GM18868 (cell line): ENCODE measurements around the gene LRRC56.
"Not testable (repeated sequence)": the region's sequence is repeated elsewhere in the genome, so short reads cannot be mapped to it uniquely, and the experiment has no call there.

ENCODE experiments used
- ATAC-seq: cut with Tn5 transposase; IDR thresholded peaks from one replicate; pipeline ENCODE4 v1.9.1; 2021; ENCODE audit warnings: mild to moderate bottlenecking, moderate library complexity; ENCODE audit not compliant: unreplicated experiment

Gene LRRC56

DNA sequence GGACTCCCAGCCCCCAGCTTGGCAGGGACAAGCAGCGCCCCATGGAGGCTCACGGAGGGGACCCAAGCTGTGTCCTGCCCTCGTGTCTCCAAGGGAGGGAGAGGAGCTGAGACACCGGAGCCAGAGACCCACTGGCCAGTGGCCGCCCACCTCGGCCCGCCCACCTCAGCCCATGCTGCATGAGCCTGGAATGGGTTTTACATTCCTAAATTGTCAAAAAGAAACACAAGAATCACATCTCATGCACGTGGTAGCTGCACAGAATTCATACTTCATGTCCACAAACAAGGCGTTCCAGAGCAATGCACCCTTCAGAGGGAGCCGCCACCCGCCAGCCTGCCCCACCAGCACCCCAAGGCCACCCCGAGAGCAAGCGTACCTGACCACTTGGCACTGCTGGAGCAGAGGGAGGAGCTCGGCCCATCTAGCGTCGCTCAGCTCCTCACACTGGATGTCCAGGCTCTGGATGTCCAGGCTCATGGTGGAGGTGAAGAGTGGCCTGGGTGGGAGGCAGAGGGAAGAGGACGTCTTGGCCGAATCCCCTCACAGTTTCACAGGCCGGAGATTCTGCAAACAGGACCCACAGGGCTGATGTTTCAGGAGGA lies 35.5 kb upstream of the LRRC56 start:
- ATAC-seq = no peak

- ATAC-seq = no peak
Measured at GRCh38 chr11:502288-503178, 34.8 kb upstream of the LRRC56 start.

- no peak for ATAC-seq
Measured at GRCh38 chr11:503179-503981, 33.9 kb upstream of the LRRC56 start.

DNA sequence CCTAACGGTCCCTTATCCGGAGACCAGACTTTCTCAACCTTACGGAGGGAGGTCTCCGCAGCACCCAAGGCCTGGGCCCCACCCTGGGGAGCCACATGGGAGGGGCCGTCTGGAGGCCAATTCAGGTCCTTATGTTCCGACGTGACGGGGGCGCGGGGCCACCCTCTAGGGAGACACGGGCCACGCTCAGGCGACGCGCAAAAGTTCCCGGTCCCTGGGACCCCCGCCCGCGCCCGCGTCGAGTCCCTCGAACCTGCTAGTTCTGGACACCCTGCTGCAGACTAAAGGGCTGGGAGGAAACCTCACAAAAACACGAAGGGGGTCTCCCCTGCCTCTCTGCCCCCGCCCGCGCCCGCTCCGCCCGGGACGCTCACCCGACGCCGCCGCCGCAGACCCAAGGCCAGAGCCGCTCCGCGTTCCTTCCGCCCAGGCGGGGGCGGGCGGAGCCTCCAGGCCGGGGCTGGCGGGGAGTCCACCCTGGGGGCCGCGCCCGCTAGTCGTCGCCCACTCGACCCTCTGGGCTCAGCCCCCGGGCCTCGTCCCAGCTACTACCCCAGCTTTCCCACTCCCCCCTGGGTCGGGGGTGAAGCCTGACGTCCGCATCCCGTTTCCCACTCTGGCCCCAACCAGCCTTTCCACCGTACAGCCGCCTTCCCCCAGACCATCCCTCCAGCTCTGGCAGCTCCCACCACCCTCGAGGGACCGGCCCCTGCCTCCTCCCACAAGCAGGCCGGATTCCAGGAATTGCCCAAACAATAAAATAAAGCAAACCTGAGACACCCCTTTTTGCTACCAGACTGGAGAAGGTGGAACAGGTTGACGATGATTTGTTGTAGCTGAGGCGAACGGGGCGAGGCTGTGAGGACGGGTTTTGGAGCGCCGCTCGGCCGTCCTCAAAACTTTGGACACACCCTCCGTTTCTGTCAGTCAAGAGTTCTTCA lies 33.0 kb upstream of the LRRC56 start:
- no peak for ATAC-seq

DNA sequence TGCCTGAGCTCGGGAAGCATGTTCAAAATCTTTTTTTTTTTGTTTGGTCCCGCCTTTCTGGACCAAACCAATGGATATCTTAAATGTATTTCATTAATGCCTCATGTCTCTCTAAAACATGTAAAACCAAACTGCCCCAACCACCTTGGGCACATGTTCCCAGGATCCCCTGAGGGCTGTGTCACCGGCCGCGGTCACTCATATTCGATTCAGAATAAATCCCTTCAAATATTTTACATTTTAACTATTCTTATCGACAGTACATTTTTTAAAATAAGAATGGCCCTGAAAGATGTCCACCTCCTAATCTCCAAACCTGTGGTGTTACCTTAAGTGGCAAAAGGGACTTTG lies 32.4 kb upstream of the LRRC56 start:
- no peak for ATAC-seq

DNA sequence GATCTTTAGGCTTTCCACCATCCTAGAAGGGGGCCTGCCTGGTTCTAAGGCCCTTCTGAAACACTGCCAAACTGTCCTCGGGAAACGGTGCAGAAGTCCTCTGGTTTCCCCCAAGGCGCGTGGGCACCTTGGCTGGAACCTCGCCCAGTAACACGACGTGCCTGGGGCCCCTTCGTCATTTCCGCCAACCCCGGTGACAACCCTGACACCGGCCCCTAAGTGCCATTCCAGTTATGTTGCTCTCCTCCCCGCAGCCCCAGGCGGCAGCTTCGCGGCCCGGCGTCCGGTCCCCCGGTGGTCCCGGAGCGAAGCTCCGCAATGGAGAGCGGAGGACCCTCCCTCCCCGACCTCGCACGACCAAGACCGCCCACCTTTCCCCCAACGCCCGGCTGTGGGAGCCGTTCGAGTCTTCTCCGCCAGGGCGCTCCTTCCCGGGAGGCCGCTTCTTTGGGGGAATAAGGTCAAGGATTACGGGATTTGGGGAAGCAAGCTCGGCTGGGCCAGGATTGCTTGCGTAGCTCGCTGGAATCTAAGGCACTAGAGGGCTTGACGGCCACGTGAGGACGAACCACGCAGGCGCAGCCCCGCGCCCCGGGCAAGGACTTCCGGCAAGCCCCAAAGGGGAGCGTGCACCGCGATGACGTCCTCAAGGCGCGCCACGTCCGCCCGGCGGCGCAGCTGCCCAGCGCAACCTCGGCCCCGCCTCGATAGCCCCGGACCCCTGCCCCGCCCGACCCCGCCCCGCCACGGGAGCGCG lies 30.9 kb upstream of the LRRC56 start:
- ATAC-seq = peak; percentile 68

- ATAC-seq = peak; percentile 43
Measured at GRCh38 chr11:506995-507726, 30.2 kb upstream of the LRRC56 start, which contains the start of gene RNH1. RNH1 (minus strand) TSS chr11:507242; CDS start chr11:502162, 5,080 bp downstream.

GRCh38 chr11:507727-508515 lies 29.4 kb upstream of the LRRC56 start:
- no peak for ATAC-seq

DNA sequence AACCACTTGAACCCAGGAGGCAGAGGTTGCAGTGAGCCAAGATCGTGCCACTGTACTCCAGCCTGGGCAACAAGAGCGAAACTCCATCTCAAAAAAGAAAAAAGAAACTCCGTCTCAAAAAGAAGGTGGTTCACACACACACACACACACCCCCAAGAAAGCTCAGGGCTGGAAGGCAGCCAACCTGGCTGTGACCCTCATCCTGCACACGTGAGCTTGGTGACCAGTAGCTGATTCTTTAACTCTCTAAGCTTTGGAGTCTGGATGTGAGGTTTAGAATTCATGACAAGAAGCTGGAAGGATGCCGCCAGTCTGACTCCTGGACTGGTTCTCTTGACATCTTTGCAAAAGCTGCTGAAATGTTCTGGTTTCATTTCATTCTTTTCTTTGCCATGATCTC lies 28.4 kb upstream of the LRRC56 start:
- no peak for ATAC-seq

DNA sequence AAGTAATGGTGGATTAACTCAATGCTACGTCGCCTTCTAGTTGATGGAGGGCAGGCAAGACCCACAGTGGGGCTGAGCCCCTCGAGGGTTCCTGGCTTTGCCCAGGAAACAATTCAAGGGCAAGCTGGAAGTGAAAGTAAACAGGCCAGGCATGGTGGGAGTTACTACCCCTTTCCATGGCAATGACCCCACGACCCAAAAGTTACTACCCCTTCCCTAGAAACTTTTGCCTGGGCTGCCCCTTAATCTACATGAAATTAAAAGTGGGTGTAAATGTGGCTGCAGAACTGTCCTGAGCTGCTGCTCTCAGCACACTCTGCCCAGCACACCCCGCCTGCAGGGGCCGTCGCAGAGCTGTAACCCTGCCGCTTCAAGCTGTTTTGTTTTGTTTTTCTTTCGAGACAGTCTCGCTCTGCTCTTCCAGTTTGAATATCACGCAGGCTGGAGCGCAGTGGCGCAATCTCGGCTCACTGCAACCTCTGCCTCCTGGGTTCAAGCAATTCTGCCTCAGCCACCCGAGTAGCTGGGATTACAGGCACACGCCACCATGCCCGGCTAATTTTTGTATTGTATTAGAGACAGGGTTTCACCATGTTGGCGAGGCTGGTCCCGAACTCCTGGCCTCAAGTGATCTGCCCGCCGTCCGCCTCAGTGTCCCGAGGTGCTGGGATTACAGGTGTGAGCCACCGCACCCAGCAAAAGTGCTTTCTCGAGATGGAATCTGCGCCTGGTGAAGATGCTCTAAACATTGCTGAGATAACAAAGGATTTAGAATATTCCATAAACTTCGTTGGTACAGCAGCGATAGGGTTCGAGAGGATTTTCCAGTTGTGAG lies 24.3 kb upstream of the LRRC56 start:
- no peak for ATAC-seq

DNA sequence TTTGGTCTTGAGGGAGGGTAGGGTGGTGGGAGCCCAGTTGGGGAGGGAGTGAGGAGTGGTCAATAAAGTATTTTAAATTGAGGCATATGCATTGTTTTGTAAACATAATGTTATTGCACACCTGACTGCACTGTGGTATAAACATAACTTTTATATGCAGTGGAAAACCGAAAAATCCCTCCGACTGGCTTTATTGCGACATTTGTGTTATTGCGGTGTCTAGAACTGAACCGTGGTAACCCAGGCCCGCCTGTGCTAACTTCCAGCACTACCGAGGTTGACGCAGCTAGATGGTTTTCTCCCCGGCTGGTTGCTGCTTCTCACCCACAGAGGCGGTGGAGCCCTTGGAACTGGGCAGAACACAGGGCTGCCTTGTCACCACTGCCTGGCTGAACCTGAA lies 22.7 kb upstream of the LRRC56 start:
- ATAC-seq = no peak

DNA sequence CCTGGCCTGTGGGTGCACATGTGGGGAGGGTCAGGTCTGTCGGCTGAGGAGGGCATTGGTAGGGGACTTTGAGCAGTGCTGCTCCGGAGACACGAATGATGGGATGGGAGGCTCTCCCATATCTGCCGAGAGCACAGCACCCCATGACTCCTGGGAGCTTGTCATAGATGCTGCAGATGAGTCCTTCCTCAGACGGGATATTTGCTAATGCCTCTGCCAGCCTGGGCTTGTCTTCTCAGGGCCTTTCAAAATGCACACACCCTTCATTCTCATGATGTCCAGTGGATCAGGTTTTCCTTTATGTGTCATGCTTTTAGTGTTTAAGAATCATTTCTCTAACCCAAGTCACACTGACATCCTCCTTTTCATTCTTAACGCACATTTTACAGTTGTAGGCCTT lies 22.2 kb upstream of the LRRC56 start:
- no peak for ATAC-seq

DNA sequence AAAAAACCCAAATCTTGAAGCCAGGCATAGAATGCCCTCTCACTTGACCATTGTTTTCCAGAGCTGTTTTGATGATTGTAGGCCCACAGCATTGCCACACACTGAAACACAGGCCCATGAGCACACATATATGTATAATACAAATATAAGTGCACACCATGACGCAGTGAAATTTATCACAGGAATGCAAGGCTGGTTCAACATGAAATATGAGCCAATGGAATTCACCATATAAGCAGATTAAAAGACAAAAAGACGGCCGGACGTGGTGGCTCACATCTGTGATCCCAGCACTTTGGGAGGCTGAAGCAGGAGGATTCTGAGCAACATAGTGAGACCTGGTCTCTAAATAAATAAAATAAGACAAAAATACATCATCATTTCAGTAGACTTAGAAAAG lies 20.9 kb upstream of the LRRC56 start:
- no peak for ATAC-seq

- not testable (repeated sequence) for ATAC-seq
Measured at GRCh38 chr11:516918-517685, 20.2 kb upstream of the LRRC56 start.

DNA sequence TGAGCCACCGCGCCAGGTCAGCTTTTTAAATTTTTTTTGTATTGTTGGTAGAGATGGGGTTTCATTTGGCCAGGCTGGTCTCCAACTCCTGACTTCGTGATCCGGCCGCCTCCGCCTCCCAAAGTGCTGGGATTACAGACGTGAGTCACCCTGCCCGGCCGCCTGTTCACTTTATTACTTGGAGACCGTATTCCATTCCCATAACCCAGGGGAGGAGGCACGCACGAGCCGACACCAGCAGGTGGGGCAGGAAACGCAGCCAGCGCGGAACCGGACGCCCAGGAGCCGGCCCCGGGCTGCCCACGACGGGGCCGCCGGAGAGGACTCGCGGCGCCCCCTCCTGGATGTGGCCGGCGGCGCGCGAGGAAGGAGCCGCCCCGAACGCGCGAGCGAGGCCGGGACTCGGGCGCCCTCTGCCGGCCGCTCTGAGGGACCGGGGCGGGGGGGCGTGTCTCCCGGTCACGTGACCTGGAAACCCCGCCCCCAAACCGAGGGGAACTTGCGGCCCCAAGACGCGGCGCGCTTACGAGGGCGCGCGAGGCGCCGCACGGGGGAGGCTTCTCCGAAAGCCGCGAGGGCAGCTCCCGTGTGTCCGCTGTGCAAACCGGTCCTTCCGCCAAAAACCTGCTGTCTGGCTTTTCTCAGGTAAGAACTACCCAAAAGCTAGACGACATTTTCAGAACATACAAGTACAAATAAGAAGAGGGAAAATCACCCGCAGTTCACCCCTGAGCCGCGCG lies 18.7 kb upstream of the LRRC56 start:
- peak; percentile 52 for ATAC-seq
